NCI-H82 treated with DMSO at 0.1 percent for 48 hours (cell line): ENCODE results near the gene CERS1.
"Not testable (repeated sequence)": the region's sequence is repeated elsewhere in the genome, so short reads cannot be mapped to it uniquely, and the experiment has no call there.

ENCODE experiments used
- DNase-seq: peaks from one replicate; lab custom pipeline; 2025; ENCODE audit not compliant: unreplicated experiment; lab: John Stamatoyannopoulos, UW

CERS1 gene

GRCh38 chr19:18919900-18920214 lies 23.9 kb upstream of the CERS1 start:
- DNase-seq = no peak

GRCh38 chr19:18919086-18919899 lies 23.3 kb upstream of the CERS1 start, which contains the start of the genes COPE and DDX49:
COPE (minus strand) TSS chr19:18919387; CDS start chr19:18919348, 39 bp downstream.
DDX49 (plus strand) TSS chr19:18919715; CDS start chr19:18919742, 27 bp downstream.
- peak; percentile 100 for DNase-seq

- not testable (repeated sequence) for DNase-seq
Measured at GRCh38 chr19:18917593-18917992, 21.6 kb upstream of the CERS1 start.

GRCh38 chr19:18915639-18916038 lies 19.7 kb upstream of the CERS1 start:
- DNase-seq = no peak

GRCh38 chr19:18913466-18913865 lies 17.5 kb upstream of the CERS1 start:
- DNase-seq = no peak

- no peak for DNase-seq
Measured at GRCh38 chr19:18912933-18913332, 17.0 kb upstream of the CERS1 start.

- no peak for DNase-seq
Measured at GRCh38 chr19:18910801-18911436, 15.0 kb upstream of the CERS1 start.

GRCh38 chr19:18910010-18910409 lies 14.1 kb upstream of the CERS1 start:
- DNase-seq = no peak

GRCh38 chr19:18908917-18909619 lies 13.1 kb upstream of the CERS1 start:
- DNase-seq = no peak

- DNase-seq = no peak
Measured at GRCh38 chr19:18906605-18907519, 10.9 kb upstream of the CERS1 start.

- DNase-seq = no peak
Measured at GRCh38 chr19:18905513-18906236, 9.7 kb upstream of the CERS1 start.

GRCh38 chr19:18905058-18905456 lies 9.1 kb upstream of the CERS1 start:
- DNase-seq = no peak

GRCh38 chr19:18904334-18905057 lies 8.5 kb upstream of the CERS1 start:
- DNase-seq = no peak

GRCh38 chr19:18903156-18904037 lies 7.4 kb upstream of the CERS1 start:
- DNase-seq = no peak

GRCh38 chr19:18902519-18902918 lies 6.6 kb upstream of the CERS1 start:
- not testable (repeated sequence) for DNase-seq

GRCh38 chr19:18901491-18901890 lies 5.5 kb upstream of the CERS1 start:
- no peak for DNase-seq

- no peak for DNase-seq
Measured at GRCh38 chr19:18900700-18901481, 4.9 kb upstream of the CERS1 start.
